GM23338 (cell line): Measurements from ENCODE around the gene ZNF891. TPM values are rescaled to one million over a fixed set of nuclear protein-coding genes. Genes with fewer than 3 reads are reported as not detected.
A peak's percentile ranks its signal among the peaks of the same experiment; 100 is the strongest.

Experiments
- ATAC-seq: fragments of 200-7000 bp; cut with Tn5 transposase; 3 replicates; pipeline ENCODE4 v1.9.1; 2020
- DNase-seq: peaks from one replicate; pipeline ENCODE4 v3.0.0-alpha.2; 2015; ENCODE audit warnings: low spot score
- H2AFZ ChIP-seq: fragments of 200-600 bp; sonication (generic); 2 replicates; pipeline ENCODE4 v1.8.0; 2016; ENCODE audit warnings: antibody characterized with exemption, mild to moderate bottlenecking, moderate library complexity
- H3F3A ChIP-seq: fragments of 200-600 bp; sonication (generic); replicated peaks from 2 replicates; pipeline ENCODE4 v1.8.0; 2017; ENCODE audit warnings: antibody characterized with exemption, mixed run types, low read depth
- H3K27ac ChIP-seq: fragments of 200-600 bp; sonication (generic); 2 replicates; pipeline ENCODE4 v1.6.1; 2016; ENCODE audit warnings: low read depth
- H3K27me3 ChIP-seq: fragments of 200-600 bp; sonication (generic); 2 replicates; pipeline ENCODE4 v1.8.0; 2016; ENCODE audit warnings: mild to moderate bottlenecking, mixed run types, moderate library complexity; ENCODE audit not compliant: insufficient read depth
- H3K36me3 ChIP-seq: fragments of 200-600 bp; sonication (generic); 2 replicates; pipeline ENCODE4 v1.8.0; 2016; ENCODE audit warnings: mild to moderate bottlenecking; ENCODE audit not compliant: insufficient read depth
- H3K4me1 ChIP-seq: fragments of 200-600 bp; sonication (generic); 2 replicates; pipeline ENCODE4 v1.8.0; 2016; ENCODE audit warnings: mild to moderate bottlenecking, moderate library complexity; ENCODE audit not compliant: insufficient read depth
- H3K4me2 ChIP-seq: fragments of 200-600 bp; sonication (generic); 2 replicates; pipeline ENCODE4 v1.7.1; 2017; ENCODE audit warnings: mixed run types
- H3K4me3 ChIP-seq: fragments of 200-600 bp; sonication (generic); 2 replicates; pipeline ENCODE4 v1.6.1; 2016; ENCODE audit warnings: mixed run types
- H3K79me2 ChIP-seq: fragments of 200-600 bp; sonication (generic); replicated peaks from 2 replicates; pipeline ENCODE4 v1.8.0; 2017; ENCODE audit warnings: mild to moderate bottlenecking; ENCODE audit not compliant: insufficient read depth
- H3K9me2 ChIP-seq: fragments of 200-600 bp; sonication (generic); 2 replicates; pipeline ENCODE4 v1.8.0; 2017; ENCODE audit not compliant: insufficient read depth
- H4K20me1 ChIP-seq: fragments of 200-600 bp; sonication (generic); replicated peaks from 2 replicates; pipeline ENCODE4 v1.8.0; 2017; ENCODE audit warnings: mild to moderate bottlenecking; ENCODE audit not compliant: insufficient read depth
- H3K27ac Mint-ChIP-seq: 2 replicates; pipeline ENCODE4 v1.8.0; 2020; ENCODE audit warnings: inconsistent platforms, mild to moderate bottlenecking, moderate library complexity, mixed read lengths
- H3K27me3 Mint-ChIP-seq: 3 replicates; pipeline ENCODE4 v1.8.0; 2022; ENCODE audit warnings: low read depth, mild to moderate bottlenecking, moderate library complexity, mixed read lengths, inconsistent platforms; ENCODE audit not compliant: insufficient read depth, poor library complexity
- H3K36me3 Mint-ChIP-seq: 3 replicates; pipeline ENCODE4 v1.8.0; 2021; ENCODE audit warnings: low read depth, mild to moderate bottlenecking, inconsistent platforms, moderate library complexity, mixed read lengths
- H3K4me1 Mint-ChIP-seq: 3 replicates; pipeline ENCODE4 v1.8.0; 2020; ENCODE audit warnings: mild to moderate bottlenecking, inconsistent platforms, mixed read lengths
- H3K4me3 Mint-ChIP-seq: 3 replicates; pipeline ENCODE4 v1.8.0; 2021; ENCODE audit warnings: moderate library complexity, mild to moderate bottlenecking, inconsistent platforms, mixed read lengths
- H3K9me3 Mint-ChIP-seq: 3 replicates; pipeline ENCODE4 v1.8.0; 2020; ENCODE audit warnings: moderate library complexity, mild to moderate bottlenecking, inconsistent platforms, mixed read lengths
- CREB1 ChIP-seq: fragments of 250-450 bp; sonication (Bioruptor Pico); IDR thresholded peaks from 2 replicates; pipeline ENCODE4 v1.5.0; 2020; ENCODE audit warnings: low read depth, mild to moderate bottlenecking, moderate library complexity
- POLR2AphosphoS5 ChIP-seq: IDR thresholded peaks from 2 replicates; pipeline ENCODE4 v1.6.1; 2016; ENCODE audit warnings: antibody characterized with exemption, low read depth
- polyA plus RNA-seq: library from polyadenylated mRNA; unstranded; fragments of >200 nt; fragmentation: Nextera tagmentation; extraction: Ambion mirVana; gene quantifications from 2 replicates; pipeline ENCODE4 v1.2.1, GENCODE V29; 2016
- total RNA-seq: library from RNA; depleted of rRNA; stranded (reverse); fragments of >200 nt; shearing (Covaris generic); gene quantifications from 2 replicates; pipeline ENCODE4 v1.2.3, GENCODE V29; 2014
- TF ChIP-seq, protein P1 (sequence below): fragments of 250-450 bp; sonication (Bioruptor Pico); IDR thresholded peaks from 2 replicates; pipeline ENCODE4 v1.5.0; 2020; ENCODE audit warnings: mild to moderate bottlenecking, moderate library complexity
- TF ChIP-seq, protein P2 (sequence below): IDR thresholded peaks from 2 replicates; pipeline ENCODE4 v1.6.1; 2016; ENCODE audit warnings: antibody characterized with exemption

Gene ZNF891
- total and polyA plus RNA-seq, 2 experiments from 2014 or later = 1.8 to 5.4 TPM

DNA sequence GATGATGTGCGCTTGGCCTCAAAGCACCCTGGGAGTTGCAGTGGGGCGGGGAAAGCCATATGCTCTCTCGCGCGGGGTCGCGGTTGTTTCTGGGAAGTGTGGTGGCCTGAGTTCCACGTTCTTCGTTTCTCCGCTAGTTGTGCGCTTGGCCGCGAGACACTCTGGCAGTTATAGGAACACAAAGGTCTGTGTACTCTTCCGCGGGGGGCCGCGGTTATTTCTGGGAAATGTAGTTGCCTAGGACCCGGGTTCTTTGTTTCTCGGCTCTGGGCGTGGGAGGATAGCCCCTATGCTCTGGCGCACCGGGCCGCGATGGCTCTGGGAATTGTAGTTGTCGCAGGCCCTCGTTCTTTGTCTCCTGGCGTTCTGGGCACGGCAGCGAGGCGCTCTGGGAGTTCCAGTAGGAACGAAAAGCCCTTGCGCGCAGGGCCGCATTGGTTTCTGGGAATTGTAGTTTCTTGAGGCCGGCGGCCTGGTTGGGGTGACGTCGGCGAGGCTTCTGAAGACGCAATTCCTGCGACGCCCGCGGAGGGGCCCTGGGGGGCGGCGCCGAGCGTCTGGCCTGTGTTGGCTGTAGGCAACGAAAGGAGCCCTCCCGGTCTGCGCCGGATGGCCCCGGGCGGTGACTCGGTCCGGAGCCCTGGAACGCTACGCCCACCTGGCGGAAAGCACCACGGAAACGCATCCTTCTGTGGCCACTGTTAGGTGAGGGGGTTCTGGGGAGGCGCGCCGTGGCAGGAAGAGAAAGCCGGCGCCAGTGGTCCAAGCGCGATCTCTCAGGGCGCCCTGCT, 49.5 kb downstream of the ZNF891 start, which contains the start of gene ZNF140:
Gene ZNF140, plus strand, starts transcription at position 556 of the 791 bp plus-strand sequence. CDS start 398 bp downstream, outside the sequence.
- Mint-ChIP-seq H3K27ac (no peak within 1 kb of the TSS; the same call in none of the 2 replicates), H3K36me3 (peaks cover 61% of the 10 kb centered on the region)
- TF ChIP-seq, protein P1, sequence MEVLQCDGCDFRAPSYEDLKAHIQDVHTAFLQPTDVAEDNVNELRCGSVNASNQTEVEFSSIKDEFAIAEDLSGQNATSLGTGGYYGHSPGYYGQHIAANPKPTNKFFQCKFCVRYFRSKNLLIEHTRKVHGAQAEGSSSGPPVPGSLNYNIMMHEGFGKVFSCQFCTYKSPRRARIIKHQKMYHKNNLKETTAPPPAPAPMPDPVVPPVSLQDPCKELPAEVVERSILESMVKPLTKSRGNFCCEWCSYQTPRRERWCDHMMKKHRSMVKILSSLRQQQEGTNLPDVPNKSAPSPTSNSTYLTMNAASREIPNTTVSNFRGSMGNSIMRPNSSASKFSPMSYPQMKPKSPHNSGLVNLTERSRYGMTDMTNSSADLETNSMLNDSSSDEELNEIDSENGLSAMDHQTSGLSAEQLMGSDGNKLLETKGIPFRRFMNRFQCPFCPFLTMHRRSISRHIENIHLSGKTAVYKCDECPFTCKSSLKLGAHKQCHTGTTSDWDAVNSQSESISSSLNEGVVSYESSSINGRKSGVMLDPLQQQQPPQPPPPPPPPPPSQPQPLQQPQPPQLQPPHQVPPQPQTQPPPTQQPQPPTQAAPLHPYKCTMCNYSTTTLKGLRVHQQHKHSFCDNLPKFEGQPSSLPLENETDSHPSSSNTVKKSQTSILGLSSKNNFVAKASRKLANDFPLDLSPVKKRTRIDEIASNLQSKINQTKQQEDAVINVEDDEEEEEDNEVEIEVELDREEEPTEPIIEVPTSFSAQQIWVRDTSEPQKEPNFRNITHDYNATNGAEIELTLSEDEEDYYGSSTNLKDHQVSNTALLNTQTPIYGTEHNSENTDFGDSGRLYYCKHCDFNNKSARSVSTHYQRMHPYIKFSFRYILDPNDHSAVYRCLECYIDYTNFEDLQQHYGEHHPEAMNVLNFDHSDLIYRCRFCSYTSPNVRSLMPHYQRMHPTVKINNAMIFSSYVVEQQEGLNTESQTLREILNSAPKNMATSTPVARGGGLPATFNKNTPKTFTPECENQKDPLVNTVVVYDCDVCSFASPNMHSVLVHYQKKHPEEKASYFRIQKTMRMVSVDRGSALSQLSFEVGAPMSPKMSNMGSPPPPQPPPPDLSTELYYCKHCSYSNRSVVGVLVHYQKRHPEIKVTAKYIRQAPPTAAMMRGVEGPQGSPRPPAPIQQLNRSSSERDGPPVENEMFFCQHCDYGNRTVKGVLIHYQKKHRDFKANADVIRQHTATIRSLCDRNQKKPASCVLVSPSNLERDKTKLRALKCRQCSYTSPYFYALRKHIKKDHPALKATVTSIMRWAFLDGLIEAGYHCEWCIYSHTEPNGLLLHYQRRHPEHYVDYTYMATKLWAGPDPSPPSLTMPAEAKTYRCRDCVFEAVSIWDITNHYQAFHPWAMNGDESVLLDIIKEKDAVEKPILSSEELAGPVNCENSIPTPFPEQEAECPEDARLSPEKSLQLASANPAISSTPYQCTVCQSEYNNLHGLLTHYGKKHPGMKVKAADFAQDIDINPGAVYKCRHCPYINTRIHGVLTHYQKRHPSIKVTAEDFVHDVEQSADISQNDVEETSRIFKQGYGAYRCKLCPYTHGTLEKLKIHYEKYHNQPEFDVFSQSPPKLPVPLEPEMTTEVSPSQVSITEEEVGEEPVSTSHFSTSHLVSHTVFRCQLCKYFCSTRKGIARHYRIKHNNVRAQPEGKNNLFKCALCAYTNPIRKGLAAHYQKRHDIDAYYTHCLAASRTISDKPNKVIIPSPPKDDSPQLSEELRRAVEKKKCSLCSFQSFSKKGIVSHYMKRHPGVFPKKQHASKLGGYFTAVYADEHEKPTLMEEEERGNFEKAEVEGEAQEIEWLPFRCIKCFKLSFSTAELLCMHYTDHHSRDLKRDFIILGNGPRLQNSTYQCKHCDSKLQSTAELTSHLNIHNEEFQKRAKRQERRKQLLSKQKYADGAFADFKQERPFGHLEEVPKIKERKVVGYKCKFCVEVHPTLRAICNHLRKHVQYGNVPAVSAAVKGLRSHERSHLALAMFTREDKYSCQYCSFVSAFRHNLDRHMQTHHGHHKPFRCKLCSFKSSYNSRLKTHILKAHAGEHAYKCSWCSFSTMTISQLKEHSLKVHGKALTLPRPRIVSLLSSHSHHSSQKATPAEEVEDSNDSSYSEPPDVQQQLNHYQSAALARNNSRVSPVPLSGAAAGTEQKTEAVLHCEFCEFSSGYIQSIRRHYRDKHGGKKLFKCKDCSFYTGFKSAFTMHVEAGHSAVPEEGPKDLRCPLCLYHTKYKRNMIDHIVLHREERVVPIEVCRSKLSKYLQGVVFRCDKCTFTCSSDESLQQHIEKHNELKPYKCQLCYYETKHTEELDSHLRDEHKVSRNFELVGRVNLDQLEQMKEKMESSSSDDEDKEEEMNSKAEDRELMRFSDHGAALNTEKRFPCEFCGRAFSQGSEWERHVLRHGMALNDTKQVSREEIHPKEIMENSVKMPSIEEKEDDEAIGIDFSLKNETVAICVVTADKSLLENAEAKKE (CRISPR knock-in tag) = no peak
- TF ChIP-seq POLR2AphosphoS5 = peak; percentile 77
- TF ChIP-seq, protein P2, sequence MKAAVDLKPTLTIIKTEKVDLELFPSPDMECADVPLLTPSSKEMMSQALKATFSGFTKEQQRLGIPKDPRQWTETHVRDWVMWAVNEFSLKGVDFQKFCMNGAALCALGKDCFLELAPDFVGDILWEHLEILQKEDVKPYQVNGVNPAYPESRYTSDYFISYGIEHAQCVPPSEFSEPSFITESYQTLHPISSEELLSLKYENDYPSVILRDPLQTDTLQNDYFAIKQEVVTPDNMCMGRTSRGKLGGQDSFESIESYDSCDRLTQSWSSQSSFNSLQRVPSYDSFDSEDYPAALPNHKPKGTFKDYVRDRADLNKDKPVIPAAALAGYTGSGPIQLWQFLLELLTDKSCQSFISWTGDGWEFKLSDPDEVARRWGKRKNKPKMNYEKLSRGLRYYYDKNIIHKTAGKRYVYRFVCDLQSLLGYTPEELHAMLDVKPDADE = peak; percentile 98
- TF ChIP-seq CREB1 (CRISPR knock-in tag) = peak; percentile 97

More for the DNA sequence above, 49.5 kb downstream of the ZNF891 start, which contains the start of gene ZNF140:
- Histone ChIP-seq H4K20me1 (no peaks in the 10 kb centered on the region), H3K4me2 (peak within 1 kb of the TSS; percentile 85), H3K27ac (peak within 1 kb of the TSS; percentile 94), H2AFZ (peak within 1 kb of the TSS; percentile 88), H3F3A (no peaks in the 10 kb centered on the region), H3K36me3 (peaks cover 20% of the 10 kb centered on the region), H3K9me2 (peaks cover 11% of the 10 kb centered on the region), H3K27me3 (no peaks in the 10 kb centered on the region), H3K4me1 (peaks cover 5% of the 10 kb centered on the region; the same call in 1 of the 2 replicates), H3K79me2 (peaks cover 14% of the 10 kb centered on the region), H3K4me3 (peak within 1 kb of the TSS; percentile 87)
- peak; percentile 86 for ATAC-seq
- Mint-ChIP-seq H3K27me3 (peaks cover 8% of the 10 kb centered on the region), H3K4me1 (peaks cover 5% of the 10 kb centered on the region; the same call in 1 of the 3 replicates), H3K9me3 (peaks cover 44% of the 10 kb centered on the region), H3K4me3 (no peak within 1 kb of the TSS)
- DNase-seq = peak; percentile 99
